Measurements from ENCODE around the gene PKD1L1.
"Not testable (repeated sequence)": the region's sequence is repeated elsewhere in the genome, so short reads cannot be mapped to it uniquely, and the experiment has no call there.

PKD1L1 gene

GRCh38 chr7:47765373-47765979 is 182.8 kb downstream of the PKD1L1 start:
- no peak for DNase-seq (ENCODE audit: low spot score)

DNA sequence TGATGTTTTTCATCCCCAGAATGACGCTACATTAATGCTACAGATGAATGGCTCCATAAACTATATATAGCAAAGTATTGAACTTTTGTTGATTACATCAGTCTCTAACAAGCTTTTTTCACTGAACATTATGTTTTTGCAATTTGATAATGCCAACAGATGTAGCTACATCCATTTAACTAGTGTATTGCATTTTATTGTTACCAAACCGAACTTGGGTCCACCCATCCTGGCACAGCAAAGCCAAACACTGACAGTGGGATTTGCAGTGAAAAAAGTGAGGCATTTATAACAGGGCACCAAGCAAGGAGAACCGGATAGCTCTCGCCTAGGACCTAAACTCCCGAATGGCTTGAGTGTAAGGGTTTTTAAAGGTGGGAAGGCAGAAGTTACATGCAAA is 183.5 kb downstream of the PKD1L1 start:
- DNase-seq (ENCODE audit: low spot score): no peak

DNA sequence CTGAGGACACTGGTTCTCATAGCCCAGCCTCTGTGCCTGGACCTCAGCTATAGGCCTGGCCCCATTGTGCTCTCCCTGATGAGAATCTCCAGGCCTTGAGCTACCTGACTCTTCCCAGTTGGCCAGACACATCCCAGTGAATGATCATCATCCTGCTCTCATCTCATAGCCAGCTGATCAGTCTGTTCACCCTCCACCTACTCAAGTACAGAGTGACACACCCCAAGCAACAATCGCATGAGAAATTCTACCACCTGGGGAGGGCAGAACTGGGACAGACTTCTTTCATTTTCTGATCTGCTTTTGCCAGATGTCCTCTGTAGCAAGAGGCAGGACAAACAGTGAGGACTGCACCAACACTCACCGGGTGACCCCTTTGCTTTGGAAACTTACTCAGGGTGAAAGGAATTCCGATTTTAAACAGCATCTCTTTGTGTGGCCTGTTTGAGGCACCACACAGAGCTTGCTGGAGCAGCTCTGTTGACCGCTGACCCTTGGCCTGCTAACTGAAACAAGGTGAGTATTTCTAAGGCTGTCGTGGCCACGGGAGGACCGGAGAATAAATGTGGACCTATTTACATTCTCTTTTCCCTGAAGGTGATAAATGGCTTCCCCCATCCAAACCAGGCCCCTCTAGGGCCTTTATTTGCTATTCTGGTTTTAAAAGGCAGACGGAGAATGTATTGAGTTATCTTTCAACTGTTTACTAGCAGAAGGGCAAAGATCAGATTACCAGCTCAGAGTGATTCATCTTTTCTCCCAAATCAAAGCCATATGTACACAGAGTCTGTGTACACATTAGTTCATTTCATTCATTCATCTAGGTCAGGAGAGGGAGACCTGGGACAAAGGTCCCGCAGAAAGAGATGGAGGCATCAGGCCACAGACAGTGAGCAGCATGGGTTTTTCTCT is 184.9 kb downstream of the PKD1L1 start:
- DNase-seq (ENCODE audit: low spot score): peak; percentile 86

DNA sequence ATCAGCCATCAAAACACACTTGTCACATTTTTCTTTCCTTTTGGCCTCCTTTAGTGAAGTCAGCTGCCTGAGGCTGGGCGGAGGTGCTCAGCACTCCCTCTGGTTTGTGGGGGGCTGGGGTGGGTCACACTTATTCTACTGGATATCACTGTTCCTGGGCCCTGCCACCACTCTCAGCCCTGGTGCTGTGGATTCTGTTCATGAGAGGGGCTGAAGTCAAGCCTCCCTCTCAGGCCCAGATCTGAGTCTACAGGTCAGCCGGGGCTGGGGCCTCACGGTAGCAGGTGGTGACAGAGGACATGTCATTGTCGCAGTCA is 185.6 kb downstream of the PKD1L1 start:
- DNase-seq (ENCODE audit: low spot score): no peak

DNA sequence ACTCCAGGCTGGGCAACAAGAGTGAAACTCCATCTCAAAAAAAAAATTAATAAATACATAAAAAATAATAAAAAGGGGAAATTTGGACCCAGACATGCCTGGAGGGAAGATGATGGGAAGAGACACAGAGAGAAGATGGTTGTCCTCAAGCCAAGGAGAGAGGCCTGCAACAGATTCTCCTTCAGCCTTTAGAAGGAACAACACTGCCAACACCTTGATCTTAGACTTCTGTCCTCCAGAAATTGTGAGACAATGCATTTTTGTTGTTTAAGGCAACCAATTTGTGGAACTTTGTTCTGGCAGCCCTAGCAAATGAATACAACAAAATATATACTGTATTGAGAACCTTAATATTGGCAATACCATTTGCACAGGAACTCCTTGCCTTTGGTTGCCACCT is 186.1 kb downstream of the PKD1L1 start:
- DNase-seq (ENCODE audit: low spot score): no peak

GRCh38 chr7:47759056-47759706 is 189.1 kb downstream of the PKD1L1 start:
- no peak for DNase-seq (ENCODE audit: low spot score)

- DNase-seq (ENCODE audit: low spot score): peak; percentile 46
These were observed 189.7 kb downstream of the PKD1L1 start for GRCh38 chr7:47758546-47758945.

- peak; percentile 92 for DNase-seq (ENCODE audit: low spot score)
These were observed 190.3 kb downstream of the PKD1L1 start for GRCh38 chr7:47757921-47758411.

DNA sequence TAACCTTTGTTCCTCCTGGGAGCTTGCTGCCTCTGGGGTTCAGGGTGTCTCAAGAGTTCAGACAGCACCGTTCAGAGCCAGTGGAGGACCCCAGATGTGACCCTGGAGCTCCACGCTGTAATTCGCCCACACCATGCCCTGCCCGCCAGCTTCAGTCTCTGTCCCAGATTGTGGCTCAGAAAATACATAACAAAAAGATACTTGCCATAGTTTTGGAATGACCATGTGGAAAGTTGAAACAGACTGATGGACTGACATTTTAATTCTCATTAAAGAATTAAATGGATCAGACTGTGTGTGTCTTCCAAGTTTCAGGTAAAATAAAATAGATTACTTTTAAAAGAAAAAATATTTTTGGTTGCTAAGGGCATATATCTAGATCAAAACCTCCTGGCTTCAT is 191.6 kb downstream of the PKD1L1 start:
- no peak for DNase-seq (ENCODE audit: low spot score)

DNA sequence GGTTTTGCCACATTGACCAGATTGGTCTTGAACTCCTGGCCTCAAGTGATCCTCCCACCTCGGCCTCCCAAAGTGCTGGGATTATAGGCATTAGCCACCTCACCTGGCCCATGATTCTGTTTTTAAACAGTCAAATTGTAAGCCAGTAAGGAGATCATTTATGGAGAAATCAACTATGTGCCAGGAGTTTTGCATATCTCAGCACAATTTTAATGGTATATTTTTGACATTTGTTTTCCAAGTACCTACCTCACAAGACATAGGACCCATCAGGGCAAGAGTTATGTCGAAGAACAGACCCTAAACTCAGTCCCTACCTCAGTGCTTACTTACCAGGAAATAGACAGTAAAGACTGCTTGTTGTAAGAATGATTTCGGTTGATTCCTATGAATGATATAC is 193.0 kb downstream of the PKD1L1 start:
- no peak for DNase-seq (ENCODE audit: low spot score)

DNA sequence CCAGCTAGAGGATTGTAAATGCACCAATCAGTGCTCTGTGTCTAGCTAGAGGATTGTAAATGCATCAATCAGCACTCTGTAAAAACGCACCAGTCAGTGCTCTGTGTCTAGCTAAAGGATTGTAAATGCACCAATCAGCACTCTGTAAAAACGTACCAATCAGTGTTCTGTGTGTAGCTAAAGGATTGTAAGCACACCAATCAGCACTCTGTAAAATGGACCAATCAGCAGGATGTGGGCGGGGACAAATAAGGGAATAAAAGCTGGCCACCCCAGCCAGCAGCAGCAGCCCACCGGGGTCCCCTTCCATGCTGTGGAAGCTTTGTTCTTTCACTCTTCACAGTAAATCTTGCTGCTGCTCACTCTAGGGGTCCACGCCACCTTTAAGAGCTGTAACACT is 196.5 kb downstream of the PKD1L1 start:
- DNase-seq (ENCODE audit: low spot score): not testable (repeated sequence)

DNA sequence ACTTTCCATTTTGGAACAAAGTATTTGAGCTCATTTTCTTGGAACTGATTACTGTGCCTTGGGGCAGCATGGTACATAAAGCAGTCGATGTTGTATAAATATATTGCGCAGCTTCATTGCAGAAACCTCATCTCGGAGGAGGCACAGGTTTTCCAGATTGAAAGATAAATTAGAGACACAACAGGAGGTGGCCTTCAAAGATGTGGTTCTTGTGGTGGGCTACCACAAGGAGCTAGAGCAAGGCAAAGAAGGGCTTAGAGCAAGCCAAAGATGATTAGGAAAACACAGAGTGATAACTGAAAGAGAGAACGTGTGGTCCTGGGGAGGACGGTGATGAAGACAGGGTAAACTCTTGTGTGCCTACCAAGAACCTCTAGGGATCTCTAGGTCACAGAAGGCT is 197.2 kb downstream of the PKD1L1 start:
- DNase-seq (ENCODE audit: low spot score): no peak

- no peak for DNase-seq (ENCODE audit: low spot score)
These were observed 200.2 kb downstream of the PKD1L1 start for GRCh38 chr7:47748041-47748440.

DNA sequence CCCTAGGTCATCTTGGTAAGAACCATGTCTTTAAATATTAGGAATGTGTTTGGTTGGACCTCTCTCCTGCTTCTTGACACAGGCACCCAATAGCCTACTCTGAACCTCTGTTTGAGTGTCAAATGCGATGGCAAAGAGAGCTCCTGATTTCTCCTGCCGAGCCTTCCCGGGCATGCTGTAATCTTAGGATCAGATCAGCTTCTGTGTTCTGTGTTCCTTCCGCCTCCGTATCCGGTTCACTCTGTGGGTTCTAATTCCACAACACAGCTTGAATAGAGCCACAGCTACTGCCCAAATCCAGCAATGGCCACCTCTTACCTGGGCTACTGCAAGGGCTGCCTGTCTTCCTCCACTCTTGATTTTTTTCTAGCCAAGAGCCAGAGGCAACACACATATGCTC is 201.1 kb downstream of the PKD1L1 start:
- no peak for DNase-seq (ENCODE audit: low spot score)

DNA sequence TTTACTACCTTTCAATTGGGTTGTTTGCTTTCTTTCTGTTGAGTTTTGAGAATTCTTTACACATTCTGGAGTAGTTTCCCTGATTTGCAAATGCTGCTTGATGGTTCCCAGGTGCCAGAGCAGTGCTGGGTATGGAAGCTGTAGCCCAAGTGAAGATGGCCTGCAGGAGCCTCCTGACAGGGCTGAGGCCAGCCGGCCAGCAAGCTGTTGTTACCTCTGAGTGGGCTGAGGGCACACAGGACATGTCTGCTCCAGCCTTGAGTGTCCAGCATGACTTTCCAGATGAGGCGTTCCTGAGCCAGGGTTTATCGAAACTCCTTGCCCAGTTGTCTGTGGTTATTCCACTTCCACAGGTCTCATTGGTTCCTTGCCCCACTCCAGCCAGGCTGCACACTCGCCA is 201.8 kb downstream of the PKD1L1 start:
- DNase-seq (ENCODE audit: low spot score): no peak

DNA sequence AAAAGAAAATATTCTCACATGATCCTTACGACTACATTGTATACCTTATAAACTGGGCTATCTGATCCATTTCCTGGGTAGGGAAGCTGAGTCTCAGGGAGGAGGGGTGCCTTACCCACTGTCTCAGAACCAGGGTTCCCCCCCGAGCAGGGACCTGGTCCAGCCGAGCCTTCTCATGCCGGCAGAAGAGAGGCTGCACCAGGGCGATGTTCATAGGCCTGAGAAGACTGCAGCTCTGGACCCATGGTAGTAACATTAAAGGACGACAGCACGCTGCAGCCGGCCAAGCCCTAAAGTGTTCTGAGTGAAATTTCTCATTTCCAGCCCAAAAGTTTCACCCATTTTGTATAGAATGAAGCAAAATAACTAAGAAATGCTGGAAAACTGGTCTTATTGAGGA is 203.4 kb downstream of the PKD1L1 start:
- no peak for DNase-seq (ENCODE audit: low spot score)

GRCh38 chr7:47743965-47744591 is 204.2 kb downstream of the PKD1L1 start:
- no peak for DNase-seq (ENCODE audit: low spot score)

DNA sequence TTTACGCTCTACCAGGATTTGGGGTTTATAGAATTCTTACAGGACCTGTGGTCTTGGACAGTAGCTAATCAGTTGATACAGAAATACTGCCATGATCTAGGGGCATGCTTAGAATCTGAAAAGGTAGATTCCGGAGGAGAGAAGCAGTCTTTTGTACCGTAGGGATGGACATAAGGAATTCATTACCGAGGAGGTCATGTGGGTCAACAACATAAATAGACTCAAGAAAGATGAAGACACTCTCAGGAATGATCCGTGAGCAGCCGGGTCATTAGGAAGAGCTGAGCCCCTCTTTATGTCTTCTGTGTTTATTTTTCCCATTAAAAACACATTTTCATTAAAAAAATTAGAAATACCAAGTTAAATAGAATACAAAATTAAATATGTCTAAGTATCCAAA is 206.3 kb downstream of the PKD1L1 start:
- no peak for DNase-seq (ENCODE audit: low spot score)

DNA sequence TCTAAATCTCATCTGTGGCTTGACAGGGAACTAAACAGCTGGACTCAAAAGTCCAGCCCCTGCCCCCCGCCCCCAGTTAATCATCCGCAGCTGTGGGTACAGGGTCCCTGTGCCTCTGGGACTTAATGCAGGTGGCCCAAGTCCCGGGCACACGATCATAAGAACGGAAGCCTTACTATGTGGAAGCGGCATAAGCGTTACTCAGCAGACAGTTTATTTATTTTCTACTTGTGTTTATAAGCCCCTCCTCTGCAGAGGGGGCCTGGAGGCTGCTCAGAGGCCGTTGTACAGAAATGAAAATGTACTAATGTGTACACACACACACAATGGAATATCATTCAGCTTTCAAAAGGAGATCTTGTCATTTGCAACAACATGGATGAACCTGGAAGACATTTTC is 208.4 kb downstream of the PKD1L1 start:
- no peak for DNase-seq (ENCODE audit: low spot score)

DNA sequence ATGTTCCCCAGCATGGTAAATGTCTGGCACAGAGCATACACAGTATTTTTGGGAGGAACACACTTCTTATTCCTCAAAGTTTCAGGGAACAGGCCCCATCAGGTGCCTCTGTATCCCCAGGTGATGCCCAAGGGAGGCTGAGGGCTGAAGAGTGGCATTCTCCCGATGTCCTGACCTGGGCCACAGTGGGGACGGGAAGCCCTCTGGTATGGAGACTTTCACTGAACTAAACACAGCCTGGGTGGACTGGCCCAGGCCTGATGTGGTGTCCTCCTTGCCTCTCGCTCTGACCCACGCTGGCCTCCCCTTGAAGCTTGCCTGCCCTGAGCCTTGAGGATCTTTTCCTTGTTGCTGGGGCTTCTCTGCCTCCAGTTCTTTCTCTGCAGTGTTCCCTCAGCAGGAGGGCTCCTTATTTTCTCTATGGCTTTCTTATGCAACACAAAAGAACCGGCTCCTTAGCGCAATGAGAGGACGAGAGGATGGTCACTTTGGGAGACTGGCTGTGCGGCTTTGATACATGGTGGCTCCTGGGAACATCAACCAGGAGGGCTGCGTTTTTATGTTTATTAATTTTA is 208.9 kb downstream of the PKD1L1 start:
- no peak for DNase-seq (ENCODE audit: low spot score)

DNA sequence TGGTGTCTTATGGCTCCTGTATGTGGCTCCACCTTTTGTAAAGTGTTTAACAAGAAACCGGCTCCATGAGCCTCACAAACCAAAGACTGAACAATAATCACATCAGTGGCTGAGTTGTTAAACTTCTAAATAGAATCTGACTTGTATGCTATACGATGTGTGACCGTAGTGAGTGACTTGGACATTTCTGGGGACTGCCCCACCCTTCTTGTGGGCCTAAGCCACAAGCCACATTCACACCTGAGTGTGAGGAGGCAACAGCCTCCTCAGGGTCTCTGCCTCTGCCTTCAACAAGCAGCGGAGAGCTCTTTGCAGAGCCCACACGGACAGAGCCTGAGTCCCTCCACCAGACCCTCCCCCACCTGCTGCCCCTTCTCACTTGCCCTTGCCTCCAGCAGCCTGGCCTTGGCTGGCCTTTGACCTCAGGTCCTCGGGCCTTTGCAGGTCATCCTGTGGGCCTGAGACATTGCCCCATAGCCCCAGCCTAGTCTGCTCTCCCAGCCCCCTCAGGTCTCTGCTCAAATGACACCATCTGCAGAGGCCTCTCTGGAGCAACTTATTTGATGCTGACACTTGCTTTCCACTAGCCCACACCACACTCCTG is 209.6 kb downstream of the PKD1L1 start:
- no peak for DNase-seq (ENCODE audit: low spot score)

- DNase-seq (ENCODE audit: low spot score): no peak
These were observed 210.7 kb downstream of the PKD1L1 start for GRCh38 chr7:47737601-47738000.

Data from AG08395 (cell line).